ENCODE data around the gene BCL7A.

DNA sequence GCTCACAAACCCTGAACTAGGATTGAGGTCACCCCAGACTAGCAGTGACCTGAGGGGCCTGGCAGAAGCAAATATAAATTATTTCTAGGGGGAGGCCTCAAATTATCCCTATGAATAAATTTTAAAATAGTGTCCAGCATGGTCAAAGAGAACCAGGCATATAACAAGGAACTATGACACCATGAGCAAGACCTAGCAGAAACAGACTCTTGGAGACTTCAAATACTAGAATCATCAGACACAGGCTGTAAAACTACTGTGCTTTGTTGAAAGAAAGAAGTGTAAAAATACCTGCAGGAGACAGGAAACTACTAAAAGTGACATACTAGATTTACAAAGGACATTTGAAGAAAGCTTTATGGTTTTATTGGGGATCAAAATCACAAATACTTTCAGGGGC is 3.2 kb upstream of the BCL7A start:
- TF ChIP-seq JUND (IDR thresholded peaks at IDR 0.05; ENCODE audit: low read length) (no peak), RXRA (IDR thresholded peaks at IDR 0.05; ENCODE audit: insufficient read depth, low read depth, low read length) (no peak), RAD21 (IDR thresholded peaks at IDR 0.05 in 1 of 2, conservative IDR thresholded peaks at IDR 0.05 in 1 of 2; ENCODE audit: low read depth in 2 of 2, low read length in 2 of 2) (no peak), RBBP5 (IDR thresholded peaks at IDR 0.05; ENCODE audit: borderline replicate concordance, low read depth, low read length) (no peak), POLR2A (IDR thresholded peaks at IDR 0.05; ENCODE audit: control extremely low read depth in 1 of 2, low read depth in 2 of 2, low read length in 2 of 2) (no peak), BACH1 (IDR thresholded peaks at IDR 0.05; ENCODE audit: low read length) (no peak), TCF12 (IDR thresholded peaks at IDR 0.05; ENCODE audit: low read depth, low read length) (no peak), BCL11A (IDR thresholded peaks at IDR 0.05; ENCODE audit: low read depth in 2 of 2, low read length in 2 of 2) (no peak)
